ENCODE measurements around the gene WDR87.
A peak's percentile ranks its signal among the peaks of the same experiment; 100 is the strongest.
"Not testable (repeated sequence)": the region's sequence is repeated elsewhere in the genome, so short reads cannot be mapped to it uniquely, and the experiment has no call there.

WDR87 gene

DNA sequence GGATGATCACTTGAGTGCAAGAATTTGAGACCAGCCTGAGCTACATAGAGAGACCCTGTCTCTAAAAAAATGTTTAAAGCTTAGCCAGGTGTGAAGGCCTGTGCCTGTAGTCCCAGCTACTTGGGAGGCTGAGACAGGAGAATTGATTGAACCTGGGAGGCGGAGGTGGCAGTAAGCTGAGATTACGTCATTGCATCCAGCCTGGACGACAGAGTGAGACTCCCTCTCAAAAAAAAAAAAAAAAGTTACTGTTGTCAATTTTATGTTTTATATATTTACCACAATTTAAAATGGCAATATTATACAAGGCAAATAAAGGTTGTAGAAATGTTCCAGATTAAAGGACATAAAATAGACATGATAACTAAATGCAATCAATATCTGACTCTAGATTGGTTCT, 29.2 kb downstream of the WDR87 start:
- DNase-seq (ENCODE audit: low read depth in 3 of 3) = no peak

- DNase-seq (ENCODE audit: low read depth in 3 of 3) = no peak
These were observed 30.4 kb downstream of the WDR87 start for GRCh38 chr19:37876032-37876431.

GRCh38 chr19:37874784-37875183, 31.6 kb downstream of the WDR87 start:
- DNase-seq (ENCODE audit: low read depth in 3 of 3) = no peak

DNA sequence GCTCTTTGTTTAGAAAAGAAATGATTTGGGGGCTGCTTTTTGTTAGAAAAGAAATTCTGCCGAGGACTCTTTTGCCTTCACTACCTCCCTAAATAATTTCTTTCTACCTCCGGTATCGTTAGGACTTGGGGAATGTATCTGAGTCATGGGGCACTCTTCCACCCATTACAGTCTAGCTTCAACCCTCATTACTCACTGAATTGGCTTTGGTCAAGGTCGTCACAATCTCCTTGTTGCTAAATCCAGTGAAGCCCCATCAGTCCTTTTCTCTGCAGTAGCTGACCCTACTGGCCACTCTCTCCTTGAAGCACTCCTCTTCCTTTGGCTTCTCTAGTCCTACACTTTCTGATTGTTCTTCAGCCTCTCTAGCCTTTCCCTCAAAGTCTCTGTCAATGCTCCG, 34.0 kb downstream of the WDR87 start:
- DNase-seq (ENCODE audit: low read depth in 3 of 3) = no peak

GRCh38 chr19:37869766-37870340, 36.5 kb downstream of the WDR87 start:
- DNase-seq (ENCODE audit: low read depth in 3 of 3) = no peak

- no peak for DNase-seq (ENCODE audit: low read depth in 3 of 3)
These were observed 38.6 kb downstream of the WDR87 start for GRCh38 chr19:37867831-37868230.

DNA sequence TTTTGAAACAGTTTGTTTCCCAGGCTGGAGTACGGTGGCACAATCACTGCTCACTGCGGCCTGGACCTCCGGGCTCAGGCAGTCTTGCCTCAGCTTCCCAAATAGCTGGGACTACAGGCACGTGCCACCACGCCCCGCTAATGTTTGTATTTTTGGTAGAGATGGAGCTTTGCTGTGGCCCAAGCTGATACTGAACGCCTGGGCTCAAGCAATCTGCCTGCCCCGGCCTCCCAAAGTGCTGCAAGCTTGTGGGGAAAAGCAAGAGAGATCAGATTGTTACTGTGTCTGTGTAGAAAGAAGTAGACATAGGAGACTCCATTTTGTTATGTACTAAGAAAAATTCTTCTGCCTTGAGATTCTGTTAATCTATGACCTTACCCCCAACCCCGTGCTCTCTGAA, 40.5 kb downstream of the WDR87 start:
- not testable (repeated sequence) for DNase-seq (ENCODE audit: low read depth in 3 of 3)

DNA sequence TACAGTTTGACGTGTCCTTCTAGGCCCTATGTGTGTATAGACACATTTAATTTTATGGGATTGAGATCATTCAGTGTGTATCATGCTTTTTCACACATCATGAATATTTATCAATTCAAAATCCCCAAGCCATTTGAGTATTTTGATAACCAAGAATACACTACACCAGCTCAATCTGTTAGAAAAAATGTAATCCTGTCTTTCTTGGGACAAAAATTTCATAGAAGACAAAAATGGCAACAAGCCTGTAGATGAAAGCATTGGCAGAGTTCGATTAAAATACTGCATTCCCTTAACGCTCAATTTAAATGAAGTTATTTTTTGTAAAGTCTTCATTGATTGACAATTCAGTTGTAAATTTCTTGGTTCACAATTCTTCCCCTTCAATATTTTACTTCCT, 41.9 kb downstream of the WDR87 start:
- DNase-seq (ENCODE audit: low read depth in 3 of 3) = no peak

DNA sequence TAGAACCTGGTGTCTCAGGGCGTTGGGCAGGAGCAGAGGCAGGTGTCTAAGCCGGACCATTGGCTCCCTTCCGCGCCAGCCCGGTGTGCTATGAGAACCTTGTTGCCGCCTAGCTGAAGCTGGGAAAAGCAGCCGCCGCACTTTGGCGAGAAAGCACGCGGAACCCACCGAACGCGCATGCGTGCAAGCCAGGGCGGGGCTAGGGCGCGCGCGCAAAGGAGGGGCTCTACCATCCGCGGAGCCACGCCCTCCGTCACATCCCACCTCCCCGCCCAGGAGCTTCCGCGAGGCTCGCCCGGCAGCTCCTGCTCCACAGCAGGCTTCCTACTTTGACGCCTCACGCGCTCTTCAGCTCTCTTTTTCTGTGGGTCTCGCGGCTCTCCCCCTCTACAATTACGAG, 51.3 kb downstream of the WDR87 start:
- peak in 2 of 3 donors; percentile 8 to 25 for DNase-seq (ENCODE audit: low read depth in 3 of 3)

DNA sequence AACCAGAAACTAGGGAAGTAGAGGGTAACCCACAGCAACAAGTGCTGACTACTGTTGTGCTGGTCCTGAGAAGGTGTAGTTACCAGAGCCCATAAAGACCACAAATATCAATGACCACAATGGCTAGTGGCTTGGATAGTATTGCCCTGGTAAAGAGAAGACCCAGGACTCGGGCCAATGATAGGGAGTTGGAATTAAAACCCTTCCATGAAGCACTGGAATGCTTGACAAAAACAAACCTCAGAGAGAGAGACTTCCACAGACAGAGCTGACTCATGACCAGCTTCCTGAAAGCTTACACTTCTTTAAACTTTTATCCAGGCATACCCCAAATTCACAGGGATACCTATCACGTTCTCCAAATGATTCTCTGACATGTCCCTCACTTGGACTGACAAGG, 60.5 kb downstream of the WDR87 start:
- DNase-seq (ENCODE audit: low read depth in 3 of 3) = no peak

Measured in stimulated activated CD4-positive, alpha-beta T cell treated with anti-CD3 and anti-CD28 coated beads, TNF-alpha, amount 100 ng/mL, for 48 hours (primary cell).